Testis (tissue), 3 donors: ENCODE measurements around the gene MEGF6. TPM values are rescaled to one million over a fixed set of nuclear protein-coding genes. Genes with fewer than 3 reads are reported as not detected.

Experiments used
- DNase-seq: peaks from one replicate; pipeline ENCODE4 v3.0.0-alpha.2; 2019
- H3K27ac ChIP-seq, 2 donors: fragments of 200-600 bp; sonication (generic); one replicate each; pipeline ENCODE4 v1.5.1; 2019
- H3K27me3 ChIP-seq: fragments of 200-600 bp; sonication (generic); one replicate; pipeline ENCODE4 v1.5.1; 2019
- H3K36me3 ChIP-seq: fragments of 200-600 bp; sonication (generic); one replicate; pipeline ENCODE4 v1.5.1; 2017; ENCODE audit warnings: low read depth; ENCODE audit errors: missing control alignments
- H3K4me1 ChIP-seq: fragments of 200-600 bp; sonication (generic); one replicate; pipeline ENCODE4 v1.5.1; 2019
- H3K4me3 ChIP-seq, 2 donors: fragments of 200-600 bp; sonication (generic); one replicate each; pipeline ENCODE4 v1.5.1; 2017 to 2019
- H3K9me3 ChIP-seq: fragments of 200-600 bp; sonication (generic); one replicate; pipeline ENCODE4 v1.5.1; 2017
- CTCF ChIP-seq, 3 experiments: fragments of 450-650 bp in 2 of 3; fragments of 200-600 bp in 1 of 3; sonication (generic) in 1 of 3; IDR thresholded peaks; one replicate each; pipeline ENCODE4 v1.5.1; 2016 to 2019; ENCODE audit warnings: antibody characterized with exemption in 3 of 3, mild to moderate bottlenecking in 2 of 3, moderate library complexity in 1 of 3
- POLR2A ChIP-seq: fragments of 450-650 bp; IDR thresholded peaks from one replicate; pipeline ENCODE4 v1.6.1; 2017; ENCODE audit warnings: antibody characterized with exemption, mild to moderate bottlenecking, moderate library complexity
- whole genome bisulfite sequencing, 2 donors: methylation state at CpG; one replicate each; pipeline ENCODE4 v1.1.5; 2018; 5-methylcytosine and 5-hydroxymethylcytosine counted together
- intact Hi-C: fragments of 100-400 bp; cut with DNase I; formaldehyde crosslinking; loops from one replicate; pipeline ENCODE4 v1.15.1; 2023; ENCODE audit warnings: low total_unique reads
- polyA plus RNA-seq: library from polyadenylated mRNA; stranded (reverse); fragments of 350-450 nt; fragmentation: Illumina TruSeq; extraction: RNeasy Lipid Tissue Mini Kit (QIAGEN cat#74804); gene quantifications from one replicate; pipeline ENCODE4 v1.2.3, GENCODE V29; 2014; ENCODE audit warnings: low read depth, low replicate concordance; ENCODE audit not compliant: insufficient read depth
- total RNA-seq, 2 donors: library from RNA; depleted of rRNA; stranded (reverse); fragments of >200 nt; gene quantifications; one replicate each; pipeline ENCODE4 v1.2.3, GENCODE V29; 2016

Gene MEGF6
- total and polyA plus RNA-seq, 3 donors from 2014 or later = 9.0 to 26.4 (median 16.1) TPM

DNA sequence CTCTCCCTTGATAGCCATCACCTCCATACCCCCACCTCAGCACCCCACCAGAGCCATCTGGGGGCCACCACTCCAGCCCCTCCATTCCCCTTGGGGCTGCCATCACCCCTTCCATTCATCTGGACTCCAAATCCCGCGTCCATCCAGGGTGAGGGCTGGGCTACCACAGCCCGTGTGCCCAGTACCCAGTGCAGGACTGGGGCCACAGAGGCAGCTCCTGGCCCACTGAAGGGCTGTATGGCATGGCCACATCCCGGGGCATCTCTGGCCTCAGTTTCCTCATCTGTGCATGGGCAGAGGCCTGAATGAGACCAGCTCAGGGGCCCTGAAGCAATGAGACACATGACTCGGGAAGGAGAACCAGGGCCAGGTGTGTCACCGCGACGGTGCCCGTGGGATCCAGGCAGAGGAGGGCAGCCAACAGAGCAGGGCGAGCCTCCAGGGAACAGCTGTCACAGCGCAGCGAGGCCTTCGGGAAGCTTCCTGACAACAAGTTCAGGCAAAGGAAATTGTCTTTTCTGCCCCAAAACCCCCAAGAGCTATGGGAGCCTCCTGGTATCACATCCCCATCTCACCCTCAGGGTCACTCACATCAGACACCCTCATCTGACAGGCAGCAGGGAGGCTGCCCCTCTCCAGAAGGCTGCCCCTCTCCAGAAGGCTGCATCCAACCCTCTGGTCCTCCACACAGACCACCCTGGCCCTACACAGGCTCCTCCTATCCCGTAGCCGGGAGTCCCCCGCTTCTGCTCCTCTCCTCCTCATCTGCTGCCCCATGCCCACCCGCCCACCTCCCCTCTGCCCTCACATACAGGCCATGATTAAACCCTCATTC lies 76.3 kb downstream of the MEGF6 start:
- Histone ChIP-seq H3K4me1 (peaks cover 4% of the 10 kb centered on the region), H3K36me3 (no peaks in the 10 kb centered on the region), H3K27me3 (no peaks in the 10 kb centered on the region), H3K27ac (no peak overlapping the region), H3K9me3 (no peaks in the 10 kb centered on the region), H3K4me3 (no peak overlapping the region)
- no peak for DNase-seq
- TF ChIP-seq CTCF (IDR thresholded peaks at IDR 0.05) = no peak
- TF ChIP-seq POLR2A = no peak
- 84 to 87% methylated on average over 12 to 17 of the region's 17 CpGs for WGBS, 2 donors
- intact Hi-C loops = no loop called here

DNA sequence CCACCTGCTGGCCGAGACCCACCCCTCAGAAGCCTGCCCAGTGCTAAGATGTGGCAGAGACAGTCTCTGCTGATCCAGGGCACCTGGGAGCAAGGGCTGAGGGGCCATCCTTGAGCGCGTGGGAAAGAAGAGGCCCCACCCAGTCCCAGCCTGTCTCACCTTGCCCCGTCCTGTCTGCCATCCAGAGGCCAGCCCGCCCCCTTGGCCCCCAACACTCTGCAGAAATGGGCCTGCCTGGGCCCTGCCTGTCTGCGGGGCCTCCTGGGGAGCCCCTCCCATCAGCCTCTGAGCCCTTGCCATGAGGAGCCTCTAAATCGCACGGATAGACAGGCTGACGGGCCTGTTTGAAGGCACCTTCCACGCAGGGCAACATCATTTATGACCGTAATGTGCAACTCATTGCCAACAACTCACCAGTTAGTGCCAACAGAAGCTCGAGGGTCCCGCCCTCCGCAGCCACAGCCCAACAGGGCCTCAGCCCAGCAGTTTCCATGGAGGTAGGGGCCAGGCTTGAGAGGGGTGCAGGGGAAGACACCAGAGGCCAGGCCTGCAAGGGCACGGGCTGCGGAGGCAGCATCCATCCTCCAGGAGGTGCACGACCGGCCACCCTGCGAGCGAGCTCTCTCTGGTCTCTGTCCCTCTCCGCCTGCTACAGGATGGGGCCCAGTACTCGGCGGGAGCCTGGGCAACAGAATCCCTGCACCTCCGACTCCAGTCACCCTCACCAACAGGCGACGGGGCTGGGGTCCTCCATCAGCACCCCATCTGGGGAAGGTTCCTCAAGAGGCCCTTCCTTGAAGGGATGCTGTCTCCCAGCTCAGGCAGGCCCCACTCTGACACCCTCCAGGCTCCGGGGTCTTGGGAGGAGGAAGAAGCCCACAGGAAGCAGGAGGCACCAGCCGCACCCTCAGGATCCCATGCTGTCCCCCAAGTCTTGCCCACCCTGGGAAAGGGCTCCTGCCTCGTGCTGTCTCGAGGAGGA lies 78.0 kb downstream of the MEGF6 start:
- intact Hi-C loops = no loop called here
- WGBS, 2 donors = 89 to 94% methylated on average over 13 to 30 of the region's 30 CpGs

GRCh38 chr1:3531928-3532327 lies 79.4 kb downstream of the MEGF6 start:
- H3K4me1 ChIP-seq = peaks cover 4% of the 10 kb centered on the region
- H3K4me3 ChIP-seq = peak overlapping the region in 1 of 2 donors; percentile 67
- intact Hi-C loops = no loop called here
- TF ChIP-seq CTCF (IDR thresholded peaks at IDR 0.05) = no peak
- TF ChIP-seq POLR2A = no peak
- H3K27me3 ChIP-seq = no peaks in the 10 kb centered on the region
- no peaks in the 10 kb centered on the region for H3K9me3 ChIP-seq
- no peak for DNase-seq
- no peaks in the 10 kb centered on the region for H3K36me3 ChIP-seq
- H3K27ac ChIP-seq = no peak overlapping the region
- 40 to 49% methylated on average over 2 to 10 of the region's 10 CpGs for WGBS, 2 donors

More for the DNA sequence above, 78.0 kb downstream of the MEGF6 start:
- Histone ChIP-seq H3K36me3 (no peaks in the 10 kb centered on the region), H3K9me3 (no peaks in the 10 kb centered on the region), H3K27me3 (no peaks in the 10 kb centered on the region), H3K4me1 (peaks cover 4% of the 10 kb centered on the region), H3K27ac (no peak overlapping the region), H3K4me3 (no peak overlapping the region)
- DNase-seq = no peak
- TF ChIP-seq CTCF (IDR thresholded peaks at IDR 0.05) (no peak), POLR2A (no peak)

DNA sequence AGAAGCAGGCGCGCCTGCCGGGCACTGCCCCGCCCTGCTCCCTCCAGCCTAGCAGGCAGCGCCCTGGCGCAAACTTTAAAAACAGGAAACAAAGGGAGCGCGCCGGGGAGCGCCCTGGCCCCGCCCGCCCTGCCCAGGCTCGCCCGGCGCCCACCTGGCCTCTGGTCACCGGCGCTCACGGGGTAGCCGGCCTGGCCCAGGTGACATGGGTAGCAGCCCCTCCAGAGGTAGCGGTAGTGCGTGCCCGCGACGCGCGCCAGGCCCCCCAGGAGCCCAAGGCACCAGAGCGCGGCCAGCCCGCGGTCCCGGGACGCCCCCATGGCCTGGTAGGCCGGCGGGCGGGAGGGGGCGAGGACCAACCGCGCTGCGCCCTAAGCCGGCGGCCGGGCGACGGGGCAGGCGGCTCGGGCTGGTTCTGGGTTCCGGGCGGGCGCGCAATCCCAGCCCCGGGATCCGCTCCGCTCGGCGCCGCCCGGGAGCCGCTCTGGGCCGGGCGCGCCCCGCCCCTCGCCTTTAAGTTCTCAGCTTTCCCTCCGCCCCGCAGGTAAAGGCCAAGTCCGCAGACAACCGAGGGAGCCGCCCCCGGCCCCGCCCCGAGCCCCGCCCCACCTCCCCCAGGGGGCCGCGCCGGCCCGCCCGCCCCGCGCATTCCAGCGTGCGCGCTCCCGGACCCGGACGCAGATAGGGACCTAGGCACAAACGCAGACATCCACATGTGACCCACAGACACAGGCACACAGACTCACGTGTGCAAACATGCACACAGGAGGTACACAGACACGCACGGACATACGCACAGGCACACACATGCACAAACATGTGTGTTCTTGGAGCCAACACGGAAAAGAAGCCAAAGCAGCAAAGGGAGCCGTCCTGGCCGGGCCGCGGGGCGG lies 80.1 kb downstream of the MEGF6 start:
- H3K27me3 ChIP-seq = no peaks in the 10 kb centered on the region
- H3K4me3 ChIP-seq = peak overlapping the region; percentile 51 to 67
- 1 to 4% methylated on average over 9 to 60 of the region's 96 CpGs for WGBS, 2 donors
- no peak for TF ChIP-seq CTCF (IDR thresholded peaks at IDR 0.05)
- peak; percentile 88 for DNase-seq
- H3K27ac ChIP-seq = peak overlapping the region in 1 of 2 donors; percentile 61
- intact Hi-C loops = no loop called here
- H3K36me3 ChIP-seq = no peaks in the 10 kb centered on the region
- no peaks in the 10 kb centered on the region for H3K9me3 ChIP-seq
- H3K4me1 ChIP-seq = peaks cover 4% of the 10 kb centered on the region
